Adrenal gland (tissue), 12 donors: ENCODE results near the gene DLGAP1. TPM values are rescaled to one million over a fixed set of nuclear protein-coding genes. Genes with fewer than 3 reads are reported as not detected.
"Not testable (repeated sequence)": the region's sequence is repeated elsewhere in the genome, so short reads cannot be mapped to it uniquely, and the experiment has no call there.

ENCODE experiments used
- DNase-seq, 7 donors: peaks; one replicate each; pipeline ENCODE4 v3.0.0-alpha.2; 2019 to 2020
- H3K27ac ChIP-seq, 5 donors: fragments of 200-600 bp; sonication (generic) in 4 of 5; 1 replicate in 3 of 5; 2 replicates in 2 of 5; pipeline versions ENCODE4 v1.5.1 to v1.8.0; 2016 to 2020; ENCODE audit warnings: mild to moderate bottlenecking in 1 of 5
- H3K27me3 ChIP-seq: fragments of 200-600 bp; 2 replicates; pipeline ENCODE4 v1.8.0; 2021
- H3K36me3 ChIP-seq, 2 donors: fragments of 200-600 bp; replicated peaks in 1 of 2; 1 replicate in 1 of 2; 2 replicates in 1 of 2; pipeline versions ENCODE4 v1.5.1 to v1.8.0; 2018 to 2022
- H3K4me1 ChIP-seq, 2 donors: fragments of 200-600 bp; replicated peaks in 1 of 2; 1 replicate in 1 of 2; 2 replicates in 1 of 2; pipeline versions ENCODE4 v1.5.1 to v1.8.0; 2018 to 2021
- H3K4me3 ChIP-seq, 4 donors: fragments of 200-600 bp; sonication (generic) in 3 of 4; one replicate each; pipeline ENCODE4 v1.5.1; 2016 to 2018
- H3K9me3 ChIP-seq, 3 donors: fragments of 200-600 bp; sonication (generic) in 1 of 3; replicated peaks in 1 of 3; 1 replicate in 2 of 3; 2 replicates in 1 of 3; pipeline versions ENCODE4 v1.5.1 to v1.8.0; 2016 to 2021
- POLR2A ChIP-seq, 2 donors: fragments of 450-650 bp; IDR thresholded peaks; one replicate each; pipeline ENCODE4 v1.6.1; 2017; ENCODE audit warnings: antibody characterized with exemption in 2 of 2, mild to moderate bottlenecking in 2 of 2, moderate library complexity in 1 of 2
- WGBS, 4 donors: extraction: QIAGEN DNeasy Blood & Tissue Kit in 2 of 4; methylation state at CpG; one replicate each; pipeline versions ENCODE4 v1.1.5 to v1.1.7; 2013 to 2017; 5-methylcytosine and 5-hydroxymethylcytosine counted together
- intact Hi-C, 2 donors: fragments of 100-400 bp; cut with DNase I; formaldehyde crosslinking; loops; one replicate each; pipeline versions ENCODE4 v1.14.1 to v1.15.0; 2022 to 2023
- polyA plus RNA-seq, 3 donors: library from polyadenylated mRNA; stranded (reverse); fragments of 200-250 nt in 2 of 3; fragments of 350-450 nt in 1 of 3; fragmentation: Illumina TruSeq in 1 of 3; extraction: RNeasy Lipid Tissue Mini Kit (QIAGEN cat#74804) in 1 of 3; gene quantifications; one replicate each; pipeline ENCODE4 v1.2.3, GENCODE V29; 2013 to 2014
- total RNA-seq, 9 donors: library from RNA; depleted of rRNA in 4 of 9; stranded (reverse); fragments of >200 nt in 4 of 9; fragments of 120-200 nt in 1 of 9; fragmentation: NEBNext Ultra II Directional in 1 of 9; extraction: Animal tissue kit (Norgen Biotek cat#: 25700) in 1 of 9; gene quantifications; one replicate each; pipeline versions ENCODE4 v1.1.0 to v1.2.4, GENCODE V29; 2013 to 2023
- TF ChIP-seq, protein P1 (sequence below), 6 experiments: fragments of 450-650 bp in 4 of 6; fragments of 200-600 bp in 2 of 6; sonication (generic) in 1 of 6; IDR thresholded peaks; 1 replicate in 5 of 6; 2 replicates in 1 of 6; pipeline versions ENCODE4 v1.5.1 to v1.8.0; 2016 to 2021; ENCODE audit warnings: antibody characterized with exemption in 6 of 6, mild to moderate bottlenecking in 2 of 6, moderate library complexity in 1 of 6
- donor health status: healthy with polysubstance abuse.
- donor health status: Bipolar disorder and iron deficiency.
- donor health status: DM: yes; HTN: yes; CAD: no.
- donor health status: DM: no; HTN: no; CAD: no.
- donor health status: DM: no; HTN: no; CAD: no.
- donor health status: DM: yes; HTN: yes; CAD: no.

DLGAP1 gene
- total and polyA plus RNA-seq, 12 donors: 1.7 to 30.9 (median 12.9) TPM

- no peak overlapping the region for H3K4me3 ChIP-seq
- H3K27me3 ChIP-seq: no peaks in the 10 kb centered on the region
- 83 to 91% (median 86%) methylated on average over 6 of the region's 6 CpGs for WGBS, 4 donors
- no peak overlapping the region for H3K27ac ChIP-seq
- no peaks in the 10 kb centered on the region for H3K36me3 ChIP-seq
- intact Hi-C loops: no loop called here
- no peaks in the 10 kb centered on the region for H3K9me3 ChIP-seq
- peaks cover under 1 to 10% of the 10 kb centered on the region in 2 donors for H3K4me1 ChIP-seq
- TF ChIP-seq, protein P1, sequence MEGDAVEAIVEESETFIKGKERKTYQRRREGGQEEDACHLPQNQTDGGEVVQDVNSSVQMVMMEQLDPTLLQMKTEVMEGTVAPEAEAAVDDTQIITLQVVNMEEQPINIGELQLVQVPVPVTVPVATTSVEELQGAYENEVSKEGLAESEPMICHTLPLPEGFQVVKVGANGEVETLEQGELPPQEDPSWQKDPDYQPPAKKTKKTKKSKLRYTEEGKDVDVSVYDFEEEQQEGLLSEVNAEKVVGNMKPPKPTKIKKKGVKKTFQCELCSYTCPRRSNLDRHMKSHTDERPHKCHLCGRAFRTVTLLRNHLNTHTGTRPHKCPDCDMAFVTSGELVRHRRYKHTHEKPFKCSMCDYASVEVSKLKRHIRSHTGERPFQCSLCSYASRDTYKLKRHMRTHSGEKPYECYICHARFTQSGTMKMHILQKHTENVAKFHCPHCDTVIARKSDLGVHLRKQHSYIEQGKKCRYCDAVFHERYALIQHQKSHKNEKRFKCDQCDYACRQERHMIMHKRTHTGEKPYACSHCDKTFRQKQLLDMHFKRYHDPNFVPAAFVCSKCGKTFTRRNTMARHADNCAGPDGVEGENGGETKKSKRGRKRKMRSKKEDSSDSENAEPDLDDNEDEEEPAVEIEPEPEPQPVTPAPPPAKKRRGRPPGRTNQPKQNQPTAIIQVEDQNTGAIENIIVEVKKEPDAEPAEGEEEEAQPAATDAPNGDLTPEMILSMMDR (IDR thresholded peaks at IDR 0.05): no peak
- no peak for TF ChIP-seq POLR2A (IDR thresholded peaks at IDR 0.05)
- no peak for DNase-seq
Observed at GRCh38 chr18:3610813-3611212, 844.3 kb downstream of the DLGAP1 start.

DNA sequence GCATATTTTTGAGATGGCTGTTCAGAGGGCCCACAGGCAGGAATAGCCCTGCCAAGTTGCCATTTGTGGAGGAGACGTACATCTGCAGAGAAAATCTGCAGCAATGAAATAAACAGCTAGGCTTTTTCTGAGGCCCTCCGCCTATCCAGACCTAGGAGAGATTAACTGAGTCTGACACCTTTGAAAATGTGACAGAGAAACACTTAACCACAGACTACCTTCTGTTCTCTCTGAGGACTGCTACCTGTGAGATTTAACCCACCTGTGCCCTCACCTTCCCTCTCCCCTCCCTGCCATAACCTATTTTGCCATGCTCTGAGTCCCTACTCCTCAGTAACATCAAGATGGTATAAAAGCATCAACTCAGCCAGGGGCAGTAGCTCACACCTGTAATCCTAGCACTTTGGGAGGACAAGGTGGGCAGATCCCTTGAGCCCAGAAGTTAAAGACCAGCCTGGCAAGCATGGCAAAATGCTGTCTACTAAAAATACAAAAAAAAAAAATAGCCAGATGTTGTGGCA, 844.9 kb downstream of the DLGAP1 start:
- no peak overlapping the region for H3K4me3 ChIP-seq
- 85 to 97% (median 90%) methylated on average over 2 of the region's 2 CpGs for WGBS, 4 donors
- no peak overlapping the region for H3K27ac ChIP-seq
- H3K36me3 ChIP-seq: no peaks in the 10 kb centered on the region
- DNase-seq: no peak
- H3K27me3 ChIP-seq: no peaks in the 10 kb centered on the region
- H3K4me1 ChIP-seq: peaks cover 7 to 16% of the 10 kb centered on the region in 2 donors
- TF ChIP-seq, protein P1 (IDR thresholded peaks at IDR 0.05): no peak
- no peak for TF ChIP-seq POLR2A (IDR thresholded peaks at IDR 0.05)
- intact Hi-C loops: no loop called here
- no peaks in the 10 kb centered on the region for H3K9me3 ChIP-seq

DNA sequence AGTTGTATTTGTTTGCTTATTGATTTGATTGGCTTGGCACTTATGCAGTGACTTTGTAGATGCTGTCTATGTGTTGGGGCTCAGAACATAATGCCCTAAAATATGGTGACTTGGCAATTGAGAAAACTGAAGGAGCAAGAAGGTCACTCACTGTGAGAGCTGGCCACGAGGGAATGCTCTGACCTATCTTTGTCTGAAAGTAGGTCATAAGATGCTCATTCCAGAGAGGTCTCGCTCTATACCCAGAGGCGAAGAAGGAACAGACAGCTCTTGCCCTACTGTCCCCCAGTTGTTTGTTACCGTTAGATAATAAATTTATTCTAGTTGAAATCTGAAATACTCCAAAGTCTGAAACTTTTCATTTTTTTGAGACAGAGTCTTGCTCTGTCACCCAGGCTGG, 846.6 kb downstream of the DLGAP1 start:
- no peak overlapping the region for H3K4me3 ChIP-seq
- no peak overlapping the region for H3K27ac ChIP-seq
- H3K9me3 ChIP-seq: no peaks in the 10 kb centered on the region
- 58 to 71% (median 60%) methylated on average over 4 of the region's 4 CpGs for WGBS, 4 donors
- intact Hi-C loops: no loop called here
- H3K4me1 ChIP-seq: peaks cover 22 to 32% of the 10 kb centered on the region in 2 donors
- no peaks in the 10 kb centered on the region for H3K36me3 ChIP-seq
- TF ChIP-seq, protein P1 (IDR thresholded peaks at IDR 0.05): no peak
- TF ChIP-seq POLR2A (IDR thresholded peaks at IDR 0.05): no peak
- no peak for DNase-seq
- H3K27me3 ChIP-seq: no peaks in the 10 kb centered on the region

- 76 to 92% (median 85%) methylated on average over 7 to 8 of the region's 8 CpGs for WGBS, 4 donors
- H3K36me3 ChIP-seq, H3K27me3 ChIP-seq, intact Hi-C loops, DNase-seq, H3K9me3 ChIP-seq, H3K4me3 ChIP-seq: not testable (repeated sequence)
- H3K4me1 ChIP-seq: peaks cover 23 to 36% of the 10 kb centered on the region in 2 donors
- peak overlapping the region in 2 of 5 donors; percentile 93 to 94 for H3K27ac ChIP-seq
Observed at GRCh38 chr18:3608099-3608453, 847.0 kb downstream of the DLGAP1 start.
